SK-N-SH treated with all-trans-retinoic acid at 6 μM for 48 hours (cell line): ENCODE measurements around the gene FKBP2.

Source experiments
- ATAC-seq: fragments of 200-7000 bp; cut with Tn5 transposase; 3 replicates; pipeline ENCODE4 v1.9.1; 2020; ENCODE audit warnings: mild to moderate bottlenecking, moderate library complexity
- ARNTL ChIP-seq: fragments of 450-650 bp; formaldehyde crosslinking; IDR thresholded peaks from 2 replicates; pipeline ENCODE4 v1.5.0; 2020; ENCODE audit warnings: low read depth, mild to moderate bottlenecking, moderate library complexity, borderline replicate concordance
- BACH2 ChIP-seq: fragments of 250-450 bp; sonication (Bioruptor Pico); IDR thresholded peaks from 2 replicates; pipeline ENCODE4 v1.9.0; 2021; ENCODE audit warnings: mild to moderate bottlenecking, borderline replicate concordance
- CREB5 ChIP-seq: fragments of 250-450 bp; sonication (Bioruptor Pico); IDR thresholded peaks from 2 replicates; pipeline ENCODE4 v1.5.1; 2020; ENCODE audit warnings: low read depth, mild to moderate bottlenecking, moderate library complexity
- CSDC2 ChIP-seq: fragments of 250-450 bp; sonication (Bioruptor Pico); IDR thresholded peaks from 2 replicates; pipeline ENCODE4 v1.5.0; 2020; ENCODE audit warnings: mild to moderate bottlenecking, moderate library complexity
- CSRNP3 ChIP-seq: fragments of 250-450 bp; sonication (Bioruptor Pico); IDR thresholded peaks from 2 replicates; pipeline ENCODE4 v1.5.1; 2021; ENCODE audit warnings: mild to moderate bottlenecking, moderate library complexity
- ESRRG ChIP-seq: fragments of 250-450 bp; sonication (Bioruptor Pico); IDR thresholded peaks from 2 replicates; pipeline ENCODE4 v1.6.1; 2021; ENCODE audit warnings: mild to moderate bottlenecking
- GLIS3 ChIP-seq: fragments of 250-450 bp; sonication (Bioruptor Pico); IDR thresholded peaks from 2 replicates; pipeline ENCODE4 v1.5.0; 2020; ENCODE audit warnings: mild to moderate bottlenecking, moderate library complexity
- ISL1 ChIP-seq: fragments of 250-450 bp; sonication (Bioruptor Pico); IDR thresholded peaks from 2 replicates; pipeline ENCODE4 v2.1.2; 2022; ENCODE audit warnings: mild to moderate bottlenecking, moderate library complexity
- OSR1 ChIP-seq: fragments of 250-450 bp; sonication (Bioruptor Pico); IDR thresholded peaks from 2 replicates; pipeline ENCODE4 v1.8.0; 2022; ENCODE audit warnings: moderate library complexity, mild to moderate bottlenecking, inconsistent platforms
- PATZ1 ChIP-seq: fragments of 250-450 bp; sonication (Bioruptor Pico); IDR thresholded peaks from 2 replicates; pipeline ENCODE4 v1.8.0; 2020; ENCODE audit warnings: mild to moderate bottlenecking, moderate library complexity, borderline replicate concordance
- POU6F1 ChIP-seq: fragments of 250-450 bp; sonication (Bioruptor Pico); IDR thresholded peaks from 2 replicates; pipeline ENCODE4 v1.8.0; 2021; ENCODE audit warnings: low read depth, mild to moderate bottlenecking, moderate library complexity, borderline replicate concordance
- PPARA ChIP-seq: fragments of 250-450 bp; sonication (Bioruptor Pico); IDR thresholded peaks from 2 replicates; pipeline ENCODE4 v1.5.0; 2020; ENCODE audit warnings: mild to moderate bottlenecking, borderline replicate concordance
- RARB ChIP-seq: fragments of 250-450 bp; sonication (Bioruptor Pico); IDR thresholded peaks from 2 replicates; pipeline ENCODE4 v1.8.0; 2021; ENCODE audit warnings: mild to moderate bottlenecking, moderate library complexity
- SNAI2 ChIP-seq: fragments of 250-450 bp; sonication (Bioruptor Pico); IDR thresholded peaks from 2 replicates; pipeline ENCODE4 v1.5.0; 2020; ENCODE audit warnings: mild to moderate bottlenecking, moderate library complexity
- TCF4 ChIP-seq: fragments of 250-450 bp; sonication (Bioruptor Pico); IDR thresholded peaks from 2 replicates; pipeline ENCODE4 v1.8.0; 2021; ENCODE audit warnings: mild to moderate bottlenecking, moderate library complexity, borderline replicate concordance
- TOX ChIP-seq: fragments of 250-450 bp; sonication (Bioruptor Pico); IDR thresholded peaks from 2 replicates; pipeline ENCODE4 v1.8.0; 2021; ENCODE audit warnings: mild to moderate bottlenecking, moderate library complexity, borderline replicate concordance
- TSHZ2 ChIP-seq: fragments of 250-450 bp; sonication (Bioruptor Pico); IDR thresholded peaks from 2 replicates; pipeline ENCODE4 v1.5.0; 2020; ENCODE audit warnings: mild to moderate bottlenecking, moderate library complexity
- ZC3H10 ChIP-seq: fragments of 250-450 bp; sonication (Bioruptor Pico); IDR thresholded peaks from 2 replicates; pipeline ENCODE4 v1.5.1; 2021; ENCODE audit warnings: mild to moderate bottlenecking, moderate library complexity
- ZFP3 ChIP-seq: fragments of 250-450 bp; sonication (Bioruptor Pico); IDR thresholded peaks from 2 replicates; pipeline ENCODE4 v1.5.0; 2020; ENCODE audit warnings: mild to moderate bottlenecking, moderate library complexity
- ZFP30 ChIP-seq: fragments of 450-650 bp; formaldehyde crosslinking; IDR thresholded peaks from 2 replicates; pipeline ENCODE4 v1.5.0; 2022; ENCODE audit warnings: mild to moderate bottlenecking, moderate library complexity
- ZNF565 ChIP-seq: fragments of 450-650 bp; formaldehyde crosslinking; conservative IDR thresholded peaks from 2 replicates; pipeline ENCODE4 v1.5.0; 2020; ENCODE audit warnings: low read depth, mild to moderate bottlenecking, moderate library complexity
- ZNF70 ChIP-seq: fragments of 450-650 bp; formaldehyde crosslinking; IDR thresholded peaks from 2 replicates; pipeline ENCODE4 v1.5.0; 2020; ENCODE audit warnings: mild to moderate bottlenecking, moderate library complexity
- ZNF8 ChIP-seq: fragments of 450-650 bp; formaldehyde crosslinking; IDR thresholded peaks from 2 replicates; pipeline ENCODE4 v1.5.0; 2020; ENCODE audit warnings: mild to moderate bottlenecking, moderate library complexity

The FKBP2 gene

GRCh38 chr11:64203421-64204079 lies 37.3 kb upstream of the FKBP2 start:
- no peak for ATAC-seq
- no peak for TF ChIP-seq RARB (CRISPR knock-in tag)
- no peak for TF ChIP-seq ARNTL (CRISPR knock-in tag)
- no peak for TF ChIP-seq CSDC2 (CRISPR knock-in tag)
- TF ChIP-seq PPARA (CRISPR knock-in tag), result no peak
- TF ChIP-seq BACH2, result no peak
- TF ChIP-seq ZFP30 (CRISPR knock-in tag), result no peak
- no peak for TF ChIP-seq SNAI2 (CRISPR knock-in tag)
- TF ChIP-seq ZFP3 (CRISPR knock-in tag), result no peak

- TF ChIP-seq TOX (CRISPR knock-in tag) (no peak), ZNF70 (CRISPR knock-in tag) (no peak), SNAI2 (CRISPR knock-in tag) (no peak), ISL1 (CRISPR knock-in tag) (no peak), BACH2 (no peak), TCF4 (CRISPR knock-in tag) (no peak), ZNF565 (no peak), ESRRG (CRISPR knock-in tag) (no peak), ZNF8 (CRISPR knock-in tag) (no peak), ZFP3 (CRISPR knock-in tag) (no peak), CSRNP3 (CRISPR knock-in tag) (no peak), ZFP30 (CRISPR knock-in tag) (no peak), CREB5 (CRISPR knock-in tag) (no peak), POU6F1 (CRISPR knock-in tag) (no peak), ARNTL (CRISPR knock-in tag) (no peak), PATZ1 (no peak), PPARA (CRISPR knock-in tag) (no peak), GLIS3 (CRISPR knock-in tag) (no peak), TSHZ2 (CRISPR knock-in tag) (no peak)
Measured at GRCh38 chr11:64204080-64204440, 36.8 kb upstream of the FKBP2 start.

GRCh38 chr11:64204464-64204989 lies 36.4 kb upstream of the FKBP2 start:
- peak; percentile 82 for ATAC-seq
- no peak for TF ChIP-seq ISL1 (CRISPR knock-in tag)
- TF ChIP-seq ZNF8 (CRISPR knock-in tag), result no peak
- TF ChIP-seq TCF4 (CRISPR knock-in tag), result no peak
- TF ChIP-seq ARNTL (CRISPR knock-in tag), result no peak
- TF ChIP-seq ZNF70 (CRISPR knock-in tag), result no peak
- no peak for TF ChIP-seq GLIS3 (CRISPR knock-in tag)
- no peak for TF ChIP-seq ESRRG (CRISPR knock-in tag)
- no peak for TF ChIP-seq ZFP30 (CRISPR knock-in tag)
- TF ChIP-seq PATZ1, result no peak
- TF ChIP-seq CSDC2 (CRISPR knock-in tag), result no peak
- no peak for TF ChIP-seq OSR1 (CRISPR knock-in tag)
- no peak for TF ChIP-seq BACH2
- TF ChIP-seq TOX (CRISPR knock-in tag), result no peak
- TF ChIP-seq ZC3H10, result no peak

More at GRCh38 chr11:64204080-64204440, 36.8 kb upstream of the FKBP2 start:
- ATAC-seq, result no peak
